ENCODE data around the gene HOMER3. TPM values are rescaled to one million over a fixed set of nuclear protein-coding genes. Genes with fewer than 3 reads are reported as not detected.

Gene HOMER3
- total and polyA plus RNA-seq, 9 of the 15 experiments (the other 6 are each of a cell fraction or from before 2014, with no cell fraction given), result 1.3 to 5.1 (median 3.7) TPM; not detected in 2

- TF ChIP-seq CUX1 (CRISPR knock-in tag; IDR thresholded peaks at IDR 0.05) (no peak), ZEB2 (IDR thresholded peaks at IDR 0.05) (no peak), ZBTB17 (CRISPR knock-in tag; IDR thresholded peaks at IDR 0.05) (no peak), ARID2 (IDR thresholded peaks at IDR 0.05) (no peak), CREB3 (tag; conservative IDR thresholded peaks at IDR 0.05; ENCODE audit: low read depth) (no peak), CEBPG (CRISPR knock-in tag; IDR thresholded peaks at IDR 0.05) (no peak), CEBPG (tag; conservative IDR thresholded peaks at IDR 0.05 in 1 of 2, IDR thresholded peaks at IDR 0.05 in 1 of 2) (no peak), TAF9B (IDR thresholded peaks at IDR 0.05; ENCODE audit: partially characterized antibody) (peak; percentile 88), POLR2G (IDR thresholded peaks at IDR 0.05; ENCODE audit: low read depth, low read length) (peak; percentile 99), DPF2 (IDR thresholded peaks at IDR 0.05) (0 out of 2 replicates have a peak, but pooled peaks have one; percentile 26)
Observed at GRCh38 chr19:18919086-18919899, 21.7 kb downstream of the HOMER3 start, which contains the start of the genes COPE and DDX49 (continued).
